Spleen (tissue), 7 donors: ENCODE data around the gene ZNF486.
"Not testable (repeated sequence)": the region's sequence is repeated elsewhere in the genome, so short reads cannot be mapped to it uniquely, and the experiment has no call there.

Experiments used
- POLR2A ChIP-seq, 3 donors: fragments of 450-650 bp; IDR thresholded peaks; one replicate each; pipeline ENCODE4 v1.5.1; 2017; ENCODE audit warnings: antibody characterized with exemption in 3 of 3, mild to moderate bottlenecking in 1 of 3
- POLR2AphosphoS5 ChIP-seq, 3 donors: sonication (generic); formaldehyde crosslinking; IDR thresholded peaks; one replicate each; pipeline ENCODE4 v1.5.1; 2017; ENCODE audit warnings: antibody characterized with exemption in 3 of 3
- TF ChIP-seq, protein P1 (sequence below), 11 experiments: fragments of 200-600 bp in 7 of 11; fragments of 450-650 bp in 4 of 11; sonication (generic) in 4 of 11; IDR thresholded peaks in 8 of 11; conservative IDR thresholded peaks in 3 of 11; 1 replicate in 7 of 11; 2 replicates in 4 of 11; pipeline versions ENCODE4 v1.4.0 to v1.8.0; 2016 to 2021; ENCODE audit warnings: antibody characterized with exemption in 11 of 11, inconsistent platforms in 4 of 11, mild to moderate bottlenecking in 1 of 11
- donor health status: DM: no; HTN: no; CAD: no; lungs with moderate emphysema.
- donor health status: DM: no; HTN: no; CAD: no.
- donor health status: DM: no; HTN: no; CAD: no.

DNA sequence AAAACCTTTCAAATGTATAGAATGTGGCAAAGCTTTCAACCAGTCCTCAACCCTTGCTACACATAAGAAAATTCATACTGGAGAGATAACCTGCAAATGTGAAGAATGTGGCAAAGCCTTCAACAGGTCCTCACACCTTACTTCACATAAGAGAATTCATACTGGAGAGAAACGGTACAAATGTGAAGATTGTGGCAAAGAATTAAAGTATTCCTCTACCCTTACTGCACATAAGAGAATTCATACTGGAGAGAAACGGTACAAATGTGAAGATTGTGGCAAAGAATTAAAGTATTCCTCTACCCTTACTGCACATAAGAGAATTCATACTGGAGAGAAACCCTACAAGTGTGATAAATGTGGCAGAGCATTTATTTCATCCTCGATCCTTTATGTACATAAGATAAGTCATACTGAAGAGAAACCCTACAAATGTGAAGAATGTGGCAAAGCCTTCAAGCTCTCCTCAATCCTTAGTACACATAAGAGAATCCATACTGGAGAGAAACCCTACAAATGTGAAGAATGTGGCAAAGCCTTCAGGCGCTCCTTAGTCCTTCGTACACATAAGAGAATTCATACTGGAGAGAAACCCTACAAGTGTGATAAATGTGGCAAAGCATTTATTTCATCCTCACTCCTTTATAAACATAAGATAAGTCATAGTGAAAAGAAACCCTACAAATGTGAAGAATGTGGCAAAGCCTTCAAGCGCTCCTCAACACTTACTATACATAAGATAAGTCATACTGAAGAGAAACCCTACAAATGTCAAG is 48.8 kb upstream of the ZNF486 start:
- TF ChIP-seq, protein P1, sequence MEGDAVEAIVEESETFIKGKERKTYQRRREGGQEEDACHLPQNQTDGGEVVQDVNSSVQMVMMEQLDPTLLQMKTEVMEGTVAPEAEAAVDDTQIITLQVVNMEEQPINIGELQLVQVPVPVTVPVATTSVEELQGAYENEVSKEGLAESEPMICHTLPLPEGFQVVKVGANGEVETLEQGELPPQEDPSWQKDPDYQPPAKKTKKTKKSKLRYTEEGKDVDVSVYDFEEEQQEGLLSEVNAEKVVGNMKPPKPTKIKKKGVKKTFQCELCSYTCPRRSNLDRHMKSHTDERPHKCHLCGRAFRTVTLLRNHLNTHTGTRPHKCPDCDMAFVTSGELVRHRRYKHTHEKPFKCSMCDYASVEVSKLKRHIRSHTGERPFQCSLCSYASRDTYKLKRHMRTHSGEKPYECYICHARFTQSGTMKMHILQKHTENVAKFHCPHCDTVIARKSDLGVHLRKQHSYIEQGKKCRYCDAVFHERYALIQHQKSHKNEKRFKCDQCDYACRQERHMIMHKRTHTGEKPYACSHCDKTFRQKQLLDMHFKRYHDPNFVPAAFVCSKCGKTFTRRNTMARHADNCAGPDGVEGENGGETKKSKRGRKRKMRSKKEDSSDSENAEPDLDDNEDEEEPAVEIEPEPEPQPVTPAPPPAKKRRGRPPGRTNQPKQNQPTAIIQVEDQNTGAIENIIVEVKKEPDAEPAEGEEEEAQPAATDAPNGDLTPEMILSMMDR (IDR thresholded peaks at IDR 0.05 in 8 of 11, conservative IDR thresholded peaks at IDR 0.05 in 3 of 11): not testable (repeated sequence)
- not testable (repeated sequence) for TF ChIP-seq POLR2AphosphoS5, POLR2A (IDR thresholded peaks at IDR 0.05)
